HCT116 (cell line): ENCODE data around the gene EGFLAM. TPM values are rescaled to one million over a fixed set of nuclear protein-coding genes. Genes with fewer than 3 reads are reported as not detected.

ENCODE experiments used
- ATAC-seq: fragments of 200-7000 bp; cut with Tn5 transposase; 2 replicates; pipeline ENCODE4 v1.9.1; 2020; ENCODE audit warnings: mild to moderate bottlenecking, moderate library complexity
- BruUV-seq: library from RNA; stranded (reverse); fragments of 400-500 nt; replicated peaks from 2 replicates; lab custom pipeline; 2021; lab: Mats Ljungman, UMichigan
- CTCF ChIA-PET: fragments of 300-600 bp; sonication (Branson Sonifier 250); formaldehyde crosslinking; loops from one replicate; lab custom pipeline; 2021; ENCODE audit warnings: antibody characterized with exemption; lab: Charles Lee
- POLR2A ChIA-PET: fragments of 300-600, 350-600 bp; sonication (Branson Sonifier 250); formaldehyde crosslinking; loops from one replicate; lab custom pipeline; 2021; ENCODE audit warnings: antibody characterized with exemption; lab: Charles Lee
- RAD21 ChIA-PET, 2 experiments: fragments of 300-600 bp; sonication (Branson Sonifier 250); formaldehyde crosslinking; loops; one replicate each; lab custom pipeline; 2023; ENCODE audit warnings: low total read pairs in 2 of 2; ENCODE audit not compliant: uncharacterized antibody in 2 of 2, unreplicated experiment in 2 of 2, low non-redundant PET in 1 of 2; lab: Charles Lee
- DNase-seq: peaks from one replicate; pipeline ENCODE4 v3.0.0-alpha.2; 2010; ENCODE audit warnings: low read depth, low spot score
- H2AFZ ChIP-seq: fragments of 200-600 bp; shearing (Covaris generic), sonication (generic); 2 replicates; pipeline ENCODE4 v1.6.1; 2017; ENCODE audit warnings: low read depth, mixed run types, mixed read lengths, antibody characterized with exemption, low read length; ENCODE audit not compliant: poor library complexity, severe bottlenecking
- H3K27ac ChIP-seq: 2 replicates; pipeline ENCODE4 v1.5.1; 2012; ENCODE audit warnings: low read depth, low read length
- H3K27me3 ChIP-seq: fragments of 200-600 bp; sonication (generic); 2 replicates; pipeline ENCODE4 v1.6.1; 2016; ENCODE audit warnings: mixed run types, low read length, mixed read lengths; ENCODE audit not compliant: insufficient read depth
- H3K36me3 ChIP-seq, 2 experiments: fragments of 200-500 bp in 1 of 2; fragments of 200-600 bp in 1 of 2; sonication (Bioruptor generic) in 1 of 2; sonication (generic) in 1 of 2; 2 replicates each; pipeline versions ENCODE4 v1.5.1 to v1.6.1; 2014 to 2016; ENCODE audit warnings: low read length in 2 of 2, inconsistent platforms in 1 of 2, mixed read lengths in 1 of 2, mixed run types in 1 of 2; ENCODE audit not compliant: insufficient read depth in 2 of 2, control insufficient read depth in 1 of 2
- H3K4me1 ChIP-seq, 2 experiments: fragments of 200-600 bp in 1 of 2; sonication (generic) in 1 of 2; 2 replicates each; pipeline versions ENCODE4 v1.5.1 to v1.6.1; 2012 to 2017; ENCODE audit warnings: low read length in 2 of 2, inconsistent platforms in 1 of 2, mild to moderate bottlenecking in 1 of 2, mixed read lengths in 1 of 2, mixed run types in 1 of 2, moderate library complexity in 1 of 2; ENCODE audit not compliant: insufficient read depth in 2 of 2, control insufficient read depth in 1 of 2
- H3K4me2 ChIP-seq: fragments of 200-600 bp; sonication (generic); 2 replicates; pipeline ENCODE4 v1.6.1; 2017; ENCODE audit warnings: mixed run types, low read length, mixed read lengths
- H3K4me3 ChIP-seq, 2 experiments: fragments of 200-600 bp in 1 of 2; sonication (generic) in 1 of 2; replicated peaks in 1 of 2; 2 replicates each; pipeline ENCODE4 v1.5.1; 2011 to 2016; ENCODE audit warnings: low read length in 2 of 2, control low read depth in 1 of 2, low read depth in 1 of 2, mild to moderate bottlenecking in 1 of 2, mixed read lengths in 1 of 2, mixed run types in 1 of 2
- H3K79me2 ChIP-seq: fragments of 200-600 bp; sonication (generic); 2 replicates; pipeline ENCODE4 v1.6.1; 2017; ENCODE audit warnings: mild to moderate bottlenecking, mixed run types, low read length, moderate library complexity, mixed read lengths; ENCODE audit not compliant: insufficient read depth
- H3K9ac ChIP-seq: fragments of 200-600 bp; sonication (generic); 2 replicates; pipeline ENCODE4 v1.6.1; 2016; ENCODE audit warnings: low read length, mixed read lengths
- H3K9me2 ChIP-seq: fragments of 200-600 bp; sonication (generic), shearing (Covaris generic); 2 replicates; pipeline ENCODE4 v1.6.1; 2017; ENCODE audit warnings: mixed run types, mild to moderate bottlenecking, moderate library complexity; ENCODE audit not compliant: insufficient read depth
- H3K9me3 ChIP-seq, 2 experiments: fragments of 200-500 bp in 1 of 2; fragments of 200-600 bp in 1 of 2; sonication (Bioruptor generic) in 1 of 2; sonication (generic) in 1 of 2; 2 replicates each; pipeline ENCODE4 v1.6.1; 2014 to 2017; ENCODE audit warnings: low read length in 2 of 2, mixed read lengths in 2 of 2, inconsistent platforms in 1 of 2, low read depth in 1 of 2, mild to moderate bottlenecking in 1 of 2, mixed run types in 1 of 2, moderate library complexity in 1 of 2; ENCODE audit not compliant: control insufficient read depth in 1 of 2, insufficient read depth in 1 of 2
- H4K20me1 ChIP-seq: fragments of 200-600 bp; sonication (generic), shearing (Covaris generic); 2 replicates; pipeline ENCODE4 v1.6.1; 2017; ENCODE audit warnings: mixed run types, mild to moderate bottlenecking, moderate library complexity; ENCODE audit not compliant: insufficient read depth
- CTCF ChIP-seq, 3 experiments: fragments of 200-600 bp in 1 of 3; sonication (generic) in 1 of 3; IDR thresholded peaks in 2 of 3; conservative IDR thresholded peaks in 1 of 3; 2 replicates each; pipeline ENCODE4 v1.5.1; 2012 to 2017; ENCODE audit warnings: low read depth in 2 of 3, low read length in 2 of 3, antibody characterized with exemption in 1 of 3, borderline replicate concordance in 1 of 3, control low read depth in 1 of 3, mild to moderate bottlenecking in 1 of 3, mixed read lengths in 1 of 3, mixed run types in 1 of 3, moderate library complexity in 1 of 3; ENCODE audit not compliant: insufficient read depth in 1 of 3
- RAD21 ChIP-seq: IDR thresholded peaks from 2 replicates; pipeline ENCODE4 v1.6.1; 2012; ENCODE audit warnings: low read depth, mild to moderate bottlenecking
- intact Hi-C: fragments of 100-400 bp; cut with micrococcal nuclease; formaldehyde crosslinking; loops from 2 replicates; pipeline ENCODE4 v1.10.0; 2022
- total RNA-seq: library from RNA; stranded (reverse); gene quantifications from one replicate; pipeline ENCODE4 v1.2.1, GENCODE V29; 2021; ENCODE audit not compliant: unreplicated experiment
- TF ChIP-seq, protein P1 (sequence below): IDR thresholded peaks from 2 replicates; pipeline ENCODE4 v1.6.1; 2012

EGFLAM gene
- total RNA-seq, 1 experiment from 2014 or later = not detected

- peak; percentile 100 for ATAC-seq
Measured at GRCh38 chr5:38265546-38266179, 7.3 kb downstream of the EGFLAM start.

More at GRCh38 chr5:38265546-38266179, 7.3 kb downstream of the EGFLAM start:
- Histone ChIP-seq H3K4me1 (peaks cover 3% of the 10 kb centered on the region in 2 experiments; a peak in 1 of 4 replicates), H3K27me3 (peaks cover 34% of the 10 kb centered on the region), H3K79me2 (no peaks in the 10 kb centered on the region), H3K9ac (no peak overlapping the region), H2AFZ (peak overlapping the region; percentile 93), H3K9me2 (no peaks in the 10 kb centered on the region), H4K20me1 (no peaks in the 10 kb centered on the region), H3K36me3 (no peaks in the 10 kb centered on the region), H3K4me3 (no peak overlapping the region), H3K4me2 (peak overlapping the region; percentile 34; the same call in 1 of the 2 replicates), H3K9me3 (no peaks in the 10 kb centered on the region), H3K27ac (no peak overlapping the region)
- TF ChIP-seq RAD21 (peak; percentile 37), CTCF (IDR thresholded peaks at IDR 0.05 in 2 of 3, conservative IDR thresholded peaks at IDR 0.05 in 1 of 3; ENCODE audit: borderline replicate concordance in 1 of 3, insufficient read depth in 1 of 3, low read depth in 2 of 3, low read length in 2 of 3) (peak; percentile 25 to 85 (median 64); a peak in 5 of 6 replicates)
- TF ChIP-seq, protein P1, sequence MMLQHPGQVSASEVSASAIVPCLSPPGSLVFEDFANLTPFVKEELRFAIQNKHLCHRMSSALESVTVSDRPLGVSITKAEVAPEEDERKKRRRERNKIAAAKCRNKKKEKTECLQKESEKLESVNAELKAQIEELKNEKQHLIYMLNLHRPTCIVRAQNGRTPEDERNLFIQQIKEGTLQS = no peak
- peak; percentile 19 for DNase-seq
- no TSS peak for BruUV-seq
- RAD21 ChIA-PET = interaction anchor here (0.6 to 1.3 kb wide), 2 partner anchors 491 to 544 kb away, joined by 3 read pairs; no protein-coding TSS in a partner anchor
- intact Hi-C loops = loop anchor here (1.0 kb wide), 1 partner anchor 543 kb away; no protein-coding TSS in a partner anchor
- CTCF ChIA-PET = interaction anchor here (0.6 to 3.1 kb wide), 19 partner anchors 9 to 549 kb away, joined by 3 to 12 read pairs (median 4); no protein-coding TSS in a partner anchor
- POLR2A ChIA-PET = no interaction called here
